ENCODE data around the gene TBXAS1. TPM values are rescaled to one million over a fixed set of nuclear protein-coding genes. Genes with fewer than 3 reads are reported as not detected.

TBXAS1 gene
- total and polyA plus RNA-seq, 2 of the 8 experiments (the other 6 are each of a cell fraction or from before 2014, with no cell fraction given): 0.86 to 2.1 TPM

GRCh38 chr7:139851770-139852481 lies 22.9 kb downstream of the TBXAS1 start:
- no peak for FAIRE-seq
- no peaks in the 10 kb centered on the region for H3K36me3 ChIP-seq (ENCODE audit: control insufficient read depth in 2 of 4, insufficient read depth in 4 of 4, low read length in 3 of 4)
- no peak overlapping the region for H2BK15ac ChIP-seq (ENCODE audit: low read length)
- ChIA-PET CTCF (ENCODE audit: partially characterized antibody) (interaction anchor here (0.6 to 2.1 kb wide), 6 partner anchors 11 to 250 kb away, joined by 3 to 7 read pairs (median 3); no protein-coding TSS in a partner anchor), POLR2A (ENCODE audit: partially characterized antibody) (interaction anchor here (0.7 to 0.9 kb wide), 2 partner anchors 12 to 179 kb away, joined by 3 to 4 read pairs; no protein-coding TSS in a partner anchor)
- no peaks in the 10 kb centered on the region for H3K79me1 ChIP-seq (ENCODE audit: low read depth, low read length)
- no peak overlapping the region for H3K18ac ChIP-seq (ENCODE audit: extremely low read depth, low read length)
- H3K23me2 ChIP-seq (ENCODE audit: low read depth, low read length): no peaks in the 10 kb centered on the region
- no peaks in the 10 kb centered on the region for H3K79me2 ChIP-seq (ENCODE audit: control insufficient read depth in 1 of 2, insufficient read depth in 2 of 2, low read length in 2 of 2)
- no peak overlapping the region for H3K9ac ChIP-seq (replicated peaks in 1 of 4; ENCODE audit: extremely low read depth in 1 of 4, low read depth in 3 of 4, low read length in 3 of 4)
- H2BK20ac ChIP-seq (ENCODE audit: low read length): no peak overlapping the region
- no peak overlapping the region for H2BK5ac ChIP-seq (ENCODE audit: low read depth, low read length)
- no peak overlapping the region for H4K5ac ChIP-seq (ENCODE audit: insufficient read length, low read depth, low read length)
- H2BK12ac ChIP-seq (ENCODE audit: low read depth, low read length): no peak overlapping the region
- H4K8ac ChIP-seq (ENCODE audit: extremely low read depth, insufficient read depth, low read length): no peak overlapping the region
- no peak overlapping the region for H2BK120ac ChIP-seq (replicated peaks; ENCODE audit: low read depth, low read length)
- H4K91ac ChIP-seq (replicated peaks; ENCODE audit: insufficient read length, low read length): no peak overlapping the region
- DNase-seq (ENCODE audit: low read depth in 1 of 2, low spot score in 2 of 2): no peak
- no peaks in the 10 kb centered on the region for H3K27me3 ChIP-seq (replicated peaks in 1 of 4; ENCODE audit: control insufficient read depth in 3 of 4, extremely low read depth in 1 of 4, insufficient read depth in 3 of 4, low read length in 3 of 4)
- no peak overlapping the region for H3K4ac ChIP-seq (replicated peaks; ENCODE audit: insufficient read length, low read depth, low read length)
- no peak overlapping the region for H2AK5ac ChIP-seq (ENCODE audit: low read depth, low read length)
- no peaks in the 10 kb centered on the region; a peak in 1 of 7 replicates for H3K4me1 ChIP-seq (replicated peaks in 1 of 4; ENCODE audit: control insufficient read depth in 3 of 4, insufficient read depth in 4 of 4, low read length in 3 of 4)
- H3K9me3 ChIP-seq (ENCODE audit: insufficient read depth in 2 of 2, low read depth in 1 of 2, low read length in 1 of 2): peaks cover 0 to 5% of the 10 kb centered on the region in 2 experiments; a peak in 1 of 4 replicates
- no peak overlapping the region for H2AFZ ChIP-seq (ENCODE audit: low read length)
- H3K14ac ChIP-seq (ENCODE audit: insufficient read length): no peak overlapping the region
- H4K20me1 ChIP-seq (replicated peaks in 1 of 2; ENCODE audit: control insufficient read depth in 1 of 2, insufficient read depth in 2 of 2, low read length in 2 of 2): no peaks in the 10 kb centered on the region
- WGBS, 2 experiments (ENCODE audit: extremely low coverage in 1 of 2, insufficient coverage in 1 of 2, insufficient read length in 1 of 2, insufficient replicate concordance in 2 of 2, low coverage in 1 of 2, low lambda C conversion rate in 2 of 2, missing lambda C conversion rate in 1 of 2): 85% methylated on average over 4 of the region's 4 CpGs; no CpG with 5 or more reads in 1 of the 2 experiments
- H3K4me2 ChIP-seq (ENCODE audit: insufficient read depth in 1 of 2, low read depth in 2 of 2, low read length in 2 of 2): no peak overlapping the region
- no peak overlapping the region for H3K56ac ChIP-seq (replicated peaks; ENCODE audit: insufficient read length, low read depth, low read length)
- no peak overlapping the region for H3K4me3 ChIP-seq (ENCODE audit: extremely low read depth in 1 of 4, insufficient read depth in 2 of 4, low read depth in 3 of 4, low read length in 4 of 4)
- H3K23ac ChIP-seq (ENCODE audit: insufficient read length): no peak overlapping the region
- no peak overlapping the region for H3K27ac ChIP-seq (ENCODE audit: low read depth, low read length)
- TF ChIP-seq HDAC6 (IDR thresholded peaks at IDR 0.05; ENCODE audit: low read depth, low read length): no peak
- TF ChIP-seq BRCA1 (IDR thresholded peaks at IDR 0.05; ENCODE audit: low read depth, low read length): no peak
- TF ChIP-seq SIN3A (conservative IDR thresholded peaks at IDR 0.05 in 1 of 2, IDR thresholded peaks at IDR 0.05 in 1 of 2; ENCODE audit: low read depth in 1 of 2, low read length in 2 of 2): no peak
- no peak for TF ChIP-seq NANOG (IDR thresholded peaks at IDR 0.05; ENCODE audit: insufficient read depth, low read depth, low read length, poor library complexity, severe bottlenecking)
- TF ChIP-seq SUZ12 (IDR thresholded peaks at IDR 0.05; ENCODE audit: low read length): no peak
- TF ChIP-seq SAP30 (IDR thresholded peaks at IDR 0.05; ENCODE audit: insufficient read depth, insufficient replicate concordance, low read length): no peak
- no peak for TF ChIP-seq SIRT6 (IDR thresholded peaks at IDR 0.05; ENCODE audit: low read length)
- no peak for TF ChIP-seq CBX5 (IDR thresholded peaks at IDR 0.05; ENCODE audit: low read depth, low read length)
- no peak for TF ChIP-seq GTF2F1 (IDR thresholded peaks at IDR 0.05; ENCODE audit: borderline replicate concordance, low read depth, low read length)
- no peak for TF ChIP-seq USF2 (IDR thresholded peaks at IDR 0.05; ENCODE audit: low read length)
- no peak for TF ChIP-seq MAFK (IDR thresholded peaks at IDR 0.05; ENCODE audit: low read depth, low read length)

Measured in H1 (cell line).